Measurements from ENCODE around the gene CLEC6A. TPM values are rescaled to one million over a fixed set of nuclear protein-coding genes. Genes with fewer than 3 reads are reported as not detected.

Gene CLEC6A
- total and polyA plus RNA-seq, 2 donors from 2014 or later, result not detected

DNA sequence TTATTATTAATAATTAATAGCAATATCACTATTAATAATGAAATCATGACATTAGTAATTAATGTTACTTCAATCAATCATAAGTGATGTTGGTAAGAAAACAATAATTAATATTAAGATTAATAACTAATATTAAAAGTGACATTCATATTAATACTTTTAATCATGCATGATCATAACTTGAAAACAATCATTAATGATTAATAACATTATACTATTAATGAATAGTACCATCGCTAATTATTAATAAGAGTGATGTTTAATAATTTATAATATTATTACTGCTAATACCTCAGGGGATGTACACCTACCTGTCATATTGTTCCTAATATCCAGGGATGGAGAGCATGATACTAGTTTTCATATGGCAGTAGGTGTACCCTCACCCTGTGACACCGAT, 10.0 kb upstream of the CLEC6A start:
- H3K4me3 ChIP-seq (ENCODE audit: low read length in 3 of 3), result no peak overlapping the region
- H3K27ac ChIP-seq (ENCODE audit: low read depth in 2 of 2, low read length in 2 of 2), result no peak overlapping the region
- peaks cover 0 to 6% (median 0%) of the 10 kb centered on the region in 3 donors for H3K4me1 ChIP-seq (ENCODE audit: control insufficient read depth in 2 of 3, insufficient read depth in 2 of 3, low read depth in 1 of 3, low read length in 3 of 3)
- H3K9ac ChIP-seq (ENCODE audit: low read length in 3 of 3), result no peak overlapping the region
- DNase-seq (no peak), FAIRE-seq (peak; percentile 82)
- intact Hi-C loops (cut with DNase I), result no loop called here
- TF ChIP-seq, protein P1, sequence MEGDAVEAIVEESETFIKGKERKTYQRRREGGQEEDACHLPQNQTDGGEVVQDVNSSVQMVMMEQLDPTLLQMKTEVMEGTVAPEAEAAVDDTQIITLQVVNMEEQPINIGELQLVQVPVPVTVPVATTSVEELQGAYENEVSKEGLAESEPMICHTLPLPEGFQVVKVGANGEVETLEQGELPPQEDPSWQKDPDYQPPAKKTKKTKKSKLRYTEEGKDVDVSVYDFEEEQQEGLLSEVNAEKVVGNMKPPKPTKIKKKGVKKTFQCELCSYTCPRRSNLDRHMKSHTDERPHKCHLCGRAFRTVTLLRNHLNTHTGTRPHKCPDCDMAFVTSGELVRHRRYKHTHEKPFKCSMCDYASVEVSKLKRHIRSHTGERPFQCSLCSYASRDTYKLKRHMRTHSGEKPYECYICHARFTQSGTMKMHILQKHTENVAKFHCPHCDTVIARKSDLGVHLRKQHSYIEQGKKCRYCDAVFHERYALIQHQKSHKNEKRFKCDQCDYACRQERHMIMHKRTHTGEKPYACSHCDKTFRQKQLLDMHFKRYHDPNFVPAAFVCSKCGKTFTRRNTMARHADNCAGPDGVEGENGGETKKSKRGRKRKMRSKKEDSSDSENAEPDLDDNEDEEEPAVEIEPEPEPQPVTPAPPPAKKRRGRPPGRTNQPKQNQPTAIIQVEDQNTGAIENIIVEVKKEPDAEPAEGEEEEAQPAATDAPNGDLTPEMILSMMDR (IDR thresholded peaks at IDR 0.05; ENCODE audit: borderline replicate concordance, extremely low read depth, insufficient read depth), result no peak
- no peaks in the 10 kb centered on the region for H3K36me3 ChIP-seq (ENCODE audit: control insufficient read depth in 2 of 3, insufficient read depth in 3 of 3, low read length in 3 of 3)
- no peaks in the 10 kb centered on the region for H3K27me3 ChIP-seq (ENCODE audit: control insufficient read depth, insufficient read depth, low read length)
- H3K9me3 ChIP-seq (ENCODE audit: control insufficient read depth in 2 of 3, insufficient read depth in 1 of 3, low read length in 3 of 3), result no peaks in the 10 kb centered on the region

DNA sequence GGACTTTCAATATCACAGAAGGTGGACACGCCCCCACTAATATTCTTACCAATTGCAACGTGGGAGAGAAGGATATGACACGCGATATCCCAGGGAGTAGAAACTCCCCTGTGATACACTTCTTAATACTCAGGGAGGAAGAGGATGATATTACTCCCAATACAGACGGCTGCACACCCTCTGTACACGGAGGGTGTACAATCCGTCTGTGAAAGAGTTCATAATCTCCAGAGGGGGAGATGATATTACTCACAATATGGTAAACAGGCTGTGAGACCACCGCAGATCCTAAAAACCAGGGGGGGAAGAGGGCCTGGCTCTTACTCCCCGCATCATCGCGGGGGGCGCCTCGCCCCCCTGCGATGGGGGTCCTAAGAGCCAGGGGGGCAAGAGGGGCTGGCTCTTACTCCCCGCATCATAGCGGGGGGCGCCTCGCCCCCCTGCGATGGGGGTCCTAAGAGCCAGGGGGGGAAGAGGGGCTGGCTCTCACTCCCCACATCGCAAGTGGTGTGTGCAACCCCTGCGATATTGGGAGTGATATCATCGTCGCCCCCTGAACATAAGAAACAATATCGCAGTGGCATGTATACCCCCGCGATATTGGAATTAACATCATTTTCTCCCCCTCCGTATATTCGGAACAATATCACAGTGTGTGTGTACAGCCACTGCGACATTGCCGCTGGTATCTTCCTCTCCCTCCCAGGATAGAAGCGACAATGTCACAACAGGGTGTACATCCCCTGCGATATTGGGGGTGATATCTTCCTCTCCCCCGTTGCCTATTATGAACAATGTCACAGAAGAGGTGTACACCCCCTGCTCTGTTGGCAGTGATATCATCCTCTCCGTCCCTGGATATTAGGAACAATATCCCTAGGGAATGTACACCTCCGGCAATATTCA, 8.9 kb upstream of the CLEC6A start:
- intact Hi-C loops (cut with DNase I), result no loop called here
- no peak overlapping the region for H3K27ac ChIP-seq (ENCODE audit: low read depth in 2 of 2, low read length in 2 of 2)
- no peak overlapping the region for H3K4me3 ChIP-seq (ENCODE audit: low read length in 3 of 3)
- no peaks in the 10 kb centered on the region for H3K27me3 ChIP-seq (ENCODE audit: control insufficient read depth, insufficient read depth, low read length)
- DNase-seq (no peak), FAIRE-seq (no peak)
- H3K9me3 ChIP-seq (ENCODE audit: control insufficient read depth in 2 of 3, insufficient read depth in 1 of 3, low read length in 3 of 3), result no peaks in the 10 kb centered on the region
- H3K36me3 ChIP-seq (ENCODE audit: control insufficient read depth in 2 of 3, insufficient read depth in 3 of 3, low read length in 3 of 3), result no peaks in the 10 kb centered on the region
- TF ChIP-seq, protein P1 (IDR thresholded peaks at IDR 0.05; ENCODE audit: borderline replicate concordance, extremely low read depth, insufficient read depth), result no peak
- no peak overlapping the region for H3K9ac ChIP-seq (ENCODE audit: low read length in 3 of 3)
- H3K4me1 ChIP-seq (ENCODE audit: control insufficient read depth in 2 of 3, insufficient read depth in 2 of 3, low read depth in 1 of 3, low read length in 3 of 3), result peaks cover 0 to 6% (median 0%) of the 10 kb centered on the region in 3 donors

DNA sequence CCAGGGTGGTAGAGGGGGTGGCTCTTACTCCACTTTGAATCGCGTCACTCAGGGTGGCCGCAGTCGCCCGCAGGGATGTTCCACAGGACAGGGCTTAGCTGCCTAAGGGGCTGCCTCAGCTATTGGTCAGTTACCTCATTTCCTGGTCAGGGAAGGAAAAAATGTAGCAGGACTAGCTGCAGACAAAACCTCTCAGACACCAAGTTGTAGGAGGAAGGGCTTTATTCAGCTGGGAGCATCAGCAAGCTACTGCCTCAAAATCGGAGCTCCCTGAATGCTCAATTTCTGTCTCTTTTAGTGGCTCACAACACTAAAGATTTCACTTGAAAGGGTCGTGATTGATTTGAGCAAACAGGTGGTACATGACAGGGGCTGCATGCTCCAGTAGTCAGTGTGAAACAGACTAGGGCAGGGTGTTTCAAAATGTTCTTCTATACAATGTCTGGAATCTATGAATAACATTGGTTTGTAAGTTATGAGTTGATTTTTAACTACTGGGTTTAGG, 6.4 kb upstream of the CLEC6A start:
- intact Hi-C loops (cut with DNase I), result no loop called here
- DNase-seq (peak in 3 of 5 donors; percentile 18 to 54 (median 45)), FAIRE-seq (no peak)
- Histone ChIP-seq H3K4me1 (ENCODE audit: control insufficient read depth in 2 of 3, insufficient read depth in 2 of 3, low read depth in 1 of 3, low read length in 3 of 3) (peaks cover 0 to 6% (median 0%) of the 10 kb centered on the region in 3 donors), H3K36me3 (ENCODE audit: control insufficient read depth in 2 of 3, insufficient read depth in 3 of 3, low read length in 3 of 3) (no peaks in the 10 kb centered on the region), H3K27ac (ENCODE audit: low read depth in 2 of 2, low read length in 2 of 2) (no peak overlapping the region), H3K9me3 (ENCODE audit: control insufficient read depth in 2 of 3, insufficient read depth in 1 of 3, low read length in 3 of 3) (no peaks in the 10 kb centered on the region), H3K27me3 (ENCODE audit: control insufficient read depth, insufficient read depth, low read length) (no peaks in the 10 kb centered on the region), H3K4me3 (ENCODE audit: low read length in 3 of 3) (no peak overlapping the region), H3K9ac (ENCODE audit: low read length in 3 of 3) (no peak overlapping the region)
- TF ChIP-seq, protein P1 (IDR thresholded peaks at IDR 0.05; ENCODE audit: borderline replicate concordance, extremely low read depth, insufficient read depth), result no peak

All from kidney (tissue), 14 donors.